Measurements from ENCODE around the gene CFAP157. TPM values are rescaled to one million over a fixed set of nuclear protein-coding genes. Genes with fewer than 3 reads are reported as not detected.

CFAP157 gene
- total RNA-seq (2022; extraction: Qiagen RNA extraction): 0.04 to 0.07 TPM (median 0.06 TPM) in 3 of 5 replicates, not detected in the others

GRCh38 chr9:127706836-127707241 is at the start of gene CFAP157:
Gene CFAP157, plus strand, starts transcription at chr9:127706988. Its CDS starts 44 bp downstream, at chr9:127707032.

DNA sequence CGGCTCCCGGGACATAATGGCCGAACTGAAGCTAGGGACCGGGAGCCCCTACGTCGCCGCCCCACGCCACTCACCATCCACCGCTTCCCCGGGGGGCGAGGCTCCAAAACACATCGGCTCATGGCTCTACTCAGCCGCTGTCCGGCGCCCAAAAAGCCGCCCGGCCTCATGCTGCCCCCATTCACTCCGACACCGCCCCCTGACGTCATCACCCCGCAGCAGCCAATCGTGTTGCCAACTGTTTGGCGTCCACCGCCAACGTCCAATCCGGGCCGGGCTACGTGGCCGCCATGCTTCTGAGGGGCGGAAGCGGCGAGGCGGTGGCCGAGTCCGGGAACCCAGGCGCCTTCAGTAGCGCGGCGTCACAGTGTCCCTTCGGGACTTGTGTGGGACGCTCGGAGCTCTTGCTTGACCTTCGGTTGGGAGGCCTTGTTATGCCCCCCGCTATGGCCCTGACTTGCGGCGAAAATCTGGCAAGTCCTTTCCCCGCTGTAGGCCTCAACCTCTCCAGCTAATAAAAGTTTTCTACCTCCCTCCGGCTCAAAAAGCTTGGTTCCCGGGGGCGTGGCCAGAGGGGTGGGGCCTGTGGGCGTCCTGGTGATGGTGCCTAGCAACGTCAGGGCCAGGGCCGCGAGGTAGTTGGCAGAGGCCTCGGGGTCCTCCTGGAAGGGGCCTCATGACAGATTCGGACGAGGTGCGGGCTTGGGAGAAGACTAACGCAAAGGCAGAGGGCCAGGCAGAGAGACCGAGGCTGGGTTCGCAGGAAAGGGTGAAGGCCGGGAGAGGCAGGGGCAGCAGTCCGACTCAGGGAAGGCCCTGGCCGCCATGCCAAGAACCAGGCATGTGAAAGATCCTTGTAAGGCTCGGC is 8.9 kb downstream of the CFAP157 start, which contains the start of the genes PTRH1 and TTC16:
Gene PTRH1 (minus strand): TSS at position 194 of the 868 bp plus-strand sequence. CDS start 24 bp downstream, at position 170.
Gene TTC16 (plus strand): TSS at position 610 of the 868 bp plus-strand sequence. CDS start 67 bp downstream, at position 677.

GRCh38 chr9:127734747-127735529 is 28.1 kb downstream of the CFAP157 start, which contains the start of gene TOR2A:
Gene TOR2A, minus strand, starts transcription at chr9:127735294. Its CDS starts 24 bp downstream, at chr9:127735270.

Other genes starting within 250 kb of the CFAP157 start
- 14.6 to 18.8 TPM (median 17.2 TPM) in 5 replicates for gene STXBP1, start 94.7 kb upstream of the CFAP157 start, total RNA-seq (2022; extraction: Qiagen RNA extraction)
- 10.3 to 20.0 TPM (median 18.9 TPM) in 5 replicates for gene PTRH1, start 8.7 kb downstream of the CFAP157 start, total RNA-seq (2022; extraction: Qiagen RNA extraction)
- gene TTC16, start 9.1 kb downstream of the CFAP157 start, total RNA-seq (2022; extraction: Qiagen RNA extraction): 0.02 to 0.05 TPM in 2 of 5 replicates, not detected in the others
- gene TOR2A, start 28.3 kb downstream of the CFAP157 start, total RNA-seq (2022; extraction: Qiagen RNA extraction): 10.5 to 15.4 TPM (median 15.1 TPM) in 5 replicates
- 0.06 to 0.36 TPM (median 0.06 TPM) in 5 replicates for gene SH2D3C, start 71.7 kb downstream of the CFAP157 start, total RNA-seq (2022; extraction: Qiagen RNA extraction)
- 40.9 to 50.5 TPM (median 49.4 TPM) in 5 replicates for gene CDK9, start 79.0 kb downstream of the CFAP157 start, total RNA-seq (2022; extraction: Qiagen RNA extraction)
- 44.8 to 56.7 TPM (median 49.2 TPM) in 5 replicates for gene FPGS, start 95.9 kb downstream of the CFAP157 start, total RNA-seq (2022; extraction: Qiagen RNA extraction)
- 0.15 to 0.17 TPM (median 0.17 TPM) in 5 replicates for gene ENG, start 147.7 kb downstream of the CFAP157 start, total RNA-seq (2022; extraction: Qiagen RNA extraction)
- gene AK1, start 170.7 kb downstream of the CFAP157 start, total RNA-seq (2022; extraction: Qiagen RNA extraction): 40.1 to 83.3 TPM (median 73.5 TPM) in 5 replicates
- 22.2 to 26.8 TPM (median 23.4 TPM) in 5 replicates for gene ST6GALNAC6, start 192.6 kb downstream of the CFAP157 start, total RNA-seq (2022; extraction: Qiagen RNA extraction)
- gene ST6GALNAC4, start 210.1 kb downstream of the CFAP157 start, total RNA-seq (2022; extraction: Qiagen RNA extraction): 14.0 to 24.2 TPM (median 22.2 TPM) in 5 replicates
- gene PIP5KL1, start 223.8 kb downstream of the CFAP157 start, total RNA-seq (2022; extraction: Qiagen RNA extraction): 1.4 to 2.4 TPM (median 2.3 TPM) in 5 replicates
- 39.5 to 48.4 TPM (median 45.7 TPM) in 5 replicates for gene DPM2, start 230.9 kb downstream of the CFAP157 start, total RNA-seq (2022; extraction: Qiagen RNA extraction)